Cardiac muscle cell (in vitro differentiated cells and primary cell): ENCODE measurements around the gene GABBR2. TPM values are rescaled to one million over a fixed set of nuclear protein-coding genes. Genes with fewer than 3 reads are reported as not detected.
A peak's percentile ranks its signal among the peaks of the same experiment; 100 is the strongest.

Experiments used
- DNase-seq, 2 donors: peaks; one replicate each; pipeline versions ENCODE4 v3.0.0 to v3.0.0-alpha.2; 2010 to 2017; ENCODE audit warnings: low read depth in 1 of 2, low spot score in 1 of 2
- H3K27ac ChIP-seq: fragments of 200-600 bp; sonication (generic); 2 replicates; pipeline ENCODE4 v1.5.1; 2016
- H3K27me3 ChIP-seq: fragments of 200-600 bp; sonication (generic); 2 replicates; pipeline ENCODE4 v1.6.0; 2016; ENCODE audit warnings: control low read depth
- H3K36me3 ChIP-seq: fragments of 200-600 bp; sonication (generic); 2 replicates; pipeline ENCODE4 v1.5.1; 2016; ENCODE audit warnings: control low read depth
- H3K4me1 ChIP-seq: fragments of 200-600 bp; sonication (generic); 2 replicates; pipeline ENCODE4 v1.8.1; 2017; ENCODE audit warnings: low read depth, mild to moderate bottlenecking, mixed run types
- H3K4me3 ChIP-seq: fragments of 200-600 bp; sonication (generic); 2 replicates; pipeline ENCODE4 v1.5.1; 2016; ENCODE audit warnings: mild to moderate bottlenecking
- H3K9me3 ChIP-seq: fragments of 200-600 bp; sonication (generic); 2 replicates; pipeline ENCODE4 v1.5.1; 2017; ENCODE audit warnings: low read depth, mild to moderate bottlenecking, control low read depth
- CTCF ChIP-seq: IDR thresholded peaks from 2 replicates; pipeline ENCODE4 v1.5.1; 2012; ENCODE audit warnings: low read depth, mild to moderate bottlenecking, low read length
- polyA plus RNA-seq: library from polyadenylated mRNA; unstranded; fragments of >200 nt; fragmentation: Nextera tagmentation; extraction: Ambion mirVana; gene quantifications from 2 replicates; pipeline ENCODE4 v1.2.1, GENCODE V29; 2016
- total RNA-seq: library from RNA; depleted of rRNA; stranded (reverse); fragments of >200 nt; gene quantifications from 2 replicates; pipeline ENCODE4 v1.2.3, GENCODE V29; 2016

GABBR2 gene
- total and polyA plus RNA-seq, 2 experiments from 2014 or later: 0.06 TPM; not detected in 1

- Histone ChIP-seq H3K4me1 (no peaks in the 10 kb centered on the region), H3K9me3 (no peaks in the 10 kb centered on the region), H3K27me3 (no peaks in the 10 kb centered on the region), H3K4me3 (no peak overlapping the region), H3K27ac (no peak overlapping the region), H3K36me3 (no peaks in the 10 kb centered on the region)
- no peak for DNase-seq
- no peak for TF ChIP-seq CTCF
These were observed 149.2 kb downstream of the GABBR2 start for GRCh38 chr9:98559561-98559960.

- no peaks in the 10 kb centered on the region for H3K9me3 ChIP-seq
- no peaks in the 10 kb centered on the region for H3K36me3 ChIP-seq
- no peaks in the 10 kb centered on the region for H3K27me3 ChIP-seq
- no peak overlapping the region for H3K4me3 ChIP-seq
- no peaks in the 10 kb centered on the region for H3K4me1 ChIP-seq
- no peak for TF ChIP-seq CTCF
- DNase-seq: peak in 1 of 2 donors; percentile 6
- H3K27ac ChIP-seq: no peak overlapping the region
These were observed 150.2 kb downstream of the GABBR2 start for GRCh38 chr9:98558575-98558974.

- no peaks in the 10 kb centered on the region for H3K27me3 ChIP-seq
- no peaks in the 10 kb centered on the region for H3K9me3 ChIP-seq
- no peak for DNase-seq
- no peak overlapping the region for H3K27ac ChIP-seq
- no peaks in the 10 kb centered on the region for H3K36me3 ChIP-seq
- no peaks in the 10 kb centered on the region for H3K4me1 ChIP-seq
- TF ChIP-seq CTCF: no peak
- H3K4me3 ChIP-seq: no peak overlapping the region
These were observed 152.2 kb downstream of the GABBR2 start for GRCh38 chr9:98556511-98556910.

GRCh38 chr9:98555651-98556465 lies 152.9 kb downstream of the GABBR2 start:
- Histone ChIP-seq H3K27me3 (no peaks in the 10 kb centered on the region), H3K4me1 (no peaks in the 10 kb centered on the region), H3K27ac (no peak overlapping the region), H3K4me3 (no peak overlapping the region), H3K36me3 (no peaks in the 10 kb centered on the region), H3K9me3 (no peaks in the 10 kb centered on the region)
- no peak for DNase-seq
- no peak for TF ChIP-seq CTCF

- DNase-seq: no peak
- H3K4me3 ChIP-seq: no peak overlapping the region
- no peaks in the 10 kb centered on the region for H3K9me3 ChIP-seq
- no peak for TF ChIP-seq CTCF
- no peaks in the 10 kb centered on the region for H3K27me3 ChIP-seq
- no peak overlapping the region for H3K27ac ChIP-seq
- no peaks in the 10 kb centered on the region for H3K4me1 ChIP-seq
- H3K36me3 ChIP-seq: no peaks in the 10 kb centered on the region
These were observed 154.0 kb downstream of the GABBR2 start for GRCh38 chr9:98554752-98555151.
